Endometrial microvascular endothelial cells (primary cell): ENCODE measurements around the gene CDSN. TPM values are rescaled to one million over a fixed set of nuclear protein-coding genes. Genes with fewer than 3 reads are reported as not detected.

ENCODE experiments used
- in situ Hi-C: cut with HindIII; loops from 2 replicates; pipeline ENCODE4 v1.10.0; 2017; ENCODE audit warnings: low sequenced_read_pairs, low pct_unique_long_range_greater_than_20kb; ENCODE audit errors: inconsistent ontology term
- total RNA-seq: library from RNA; depleted of rRNA; stranded (reverse); fragments of >200 nt; gene quantifications from one replicate; pipeline ENCODE4 v1.2.3, GENCODE V29; 2015; ENCODE audit errors: inconsistent ontology term

CDSN gene
- total RNA-seq, 1 donor from 2014 or later: not detected

GRCh38 chr6:31149827-31150447, 29.7 kb upstream of the CDSN start:
- in situ Hi-C loops: no loop called here

- in situ Hi-C loops: no loop called here
Observed at GRCh38 chr6:31145386-31145785, 25.1 kb upstream of the CDSN start.

GRCh38 chr6:31144970-31145340, 24.7 kb upstream of the CDSN start:
- in situ Hi-C loops: no loop called here

- in situ Hi-C loops: no loop called here
Observed at GRCh38 chr6:31144296-31144969, 24.2 kb upstream of the CDSN start.

- in situ Hi-C loops: no loop called here
Observed at GRCh38 chr6:31143148-31143547, 22.9 kb upstream of the CDSN start.

GRCh38 chr6:31142361-31142761, 22.1 kb upstream of the CDSN start:
- in situ Hi-C loops: no loop called here

GRCh38 chr6:31140643-31141042, 20.4 kb upstream of the CDSN start:
- in situ Hi-C loops: no loop called here

- in situ Hi-C loops: no loop called here
Observed at GRCh38 chr6:31139599-31139998, 19.4 kb upstream of the CDSN start.

- in situ Hi-C loops: no loop called here
Observed at GRCh38 chr6:31138982-31139381, 18.7 kb upstream of the CDSN start, which contains the start of gene PSORS1C2. Gene PSORS1C2 (minus strand): TSS chr6:31139066. CDS start chr6:31139026, 40 bp downstream.

- in situ Hi-C loops: no loop called here
Observed at GRCh38 chr6:31135710-31136109, 15.5 kb upstream of the CDSN start.

- in situ Hi-C loops: no loop called here
Observed at GRCh38 chr6:31132806-31133205, 12.6 kb upstream of the CDSN start.

GRCh38 chr6:31131595-31131994, 11.3 kb upstream of the CDSN start:
- in situ Hi-C loops: no loop called here

GRCh38 chr6:31130751-31131150, 10.5 kb upstream of the CDSN start:
- in situ Hi-C loops: no loop called here

- in situ Hi-C loops: no loop called here
Observed at GRCh38 chr6:31129130-31129529, 8.9 kb upstream of the CDSN start.

- in situ Hi-C loops: no loop called here
Observed at GRCh38 chr6:31128093-31128676, 7.9 kb upstream of the CDSN start.

GRCh38 chr6:31126396-31127175, 6.3 kb upstream of the CDSN start:
- in situ Hi-C loops: no loop called here

GRCh38 chr6:31125586-31126363, 5.5 kb upstream of the CDSN start:
- in situ Hi-C loops: no loop called here

- in situ Hi-C loops: no loop called here
Observed at GRCh38 chr6:31125162-31125561, 4.9 kb upstream of the CDSN start.
